Left lung (tissue), 10 donors: Measurements from ENCODE around the gene RFT1. TPM values are rescaled to one million over a fixed set of nuclear protein-coding genes. Genes with fewer than 3 reads are reported as not detected.
A peak's percentile ranks its signal among the peaks of the same experiment; 100 is the strongest.

ENCODE experiments used
- ATAC-seq: fragments of 200-7000 bp; cut with Tn5 transposase; one replicate; pipeline ENCODE4 v1.9.1; 2020; ENCODE audit warnings: moderate library complexity
- DNase-seq, 4 donors: peaks; one replicate each; pipeline ENCODE4 v3.0.0-alpha.2; 2013 to 2020
- H3K27ac ChIP-seq, 2 donors: fragments of 200-600 bp; sonication (generic) in 1 of 2; one replicate each; pipeline versions ENCODE4 v1.5.0 to v1.8.0; 2020 to 2021
- H3K27me3 ChIP-seq, 2 donors: fragments of 200-600 bp; sonication (generic) in 1 of 2; one replicate each; pipeline versions ENCODE4 v1.5.0 to v1.8.0; 2020 to 2021
- H3K36me3 ChIP-seq, 2 donors: fragments of 200-600 bp; sonication (generic) in 1 of 2; one replicate each; pipeline versions ENCODE4 v1.5.0 to v1.8.0; 2020 to 2021
- H3K4me1 ChIP-seq, 2 donors: fragments of 200-600 bp; one replicate each; pipeline ENCODE4 v1.8.0; 2021
- H3K4me3 ChIP-seq, 2 donors: fragments of 200-600 bp; sonication (generic) in 1 of 2; one replicate each; pipeline versions ENCODE4 v1.5.0 to v1.8.0; 2020 to 2021; ENCODE audit warnings: mild to moderate bottlenecking in 1 of 2
- H3K9me3 ChIP-seq, 2 donors: fragments of 200-600 bp; sonication (generic) in 1 of 2; one replicate each; pipeline versions ENCODE4 v1.5.0 to v1.8.0; 2020 to 2021
- CTCF ChIP-seq, 2 donors: fragments of 200-600 bp; sonication (generic) in 1 of 2; IDR thresholded peaks; one replicate each; pipeline versions ENCODE4 v1.5.0 to v1.8.0; 2021; ENCODE audit warnings: antibody characterized with exemption in 2 of 2
- intact Hi-C, 2 donors: fragments of 100-400 bp; cut with DNase I; formaldehyde crosslinking; loops; one replicate each; pipeline versions ENCODE4 v1.11.2 to v1.14.2; 2022
- polyA plus RNA-seq, 6 donors: library from polyadenylated mRNA; unstranded; fragments of 120-200 nt; gene quantifications; one replicate each; pipeline ENCODE4 v1.2.1, GENCODE V29; 2013; ENCODE audit not compliant: insufficient read length in 6 of 6
- total RNA-seq, 2 donors: library from RNA; stranded (reverse); fragmentation: NEBNext Ultra II Directional; extraction: Animal tissue kit (Norgen Biotek cat#: 25700); gene quantifications; one replicate each; pipeline ENCODE4 v1.2.1, GENCODE V29; 2021
- donor health status: DM: no; HTN: yes; CAD: no.
- donor health status: DM: no; HTN: no; CAD: no.

Gene RFT1
- total and polyA plus RNA-seq, 8 donors, result 23.2 to 28.0 (median 24.4) TPM

GRCh38 chr3:53160660-53161449, 30.6 kb upstream of the RFT1 start, which contains the start of gene PRKCD:
Gene PRKCD (plus strand): TSS chr3:53161209. CDS start chr3:53178423, 17,214 bp downstream.
- peak within 1 kb of the TSS; percentile 84 to 95 for H3K27ac ChIP-seq
- H3K36me3 ChIP-seq, result peaks cover 0 to 4% of the 10 kb centered on the region in 2 donors
- H3K9me3 ChIP-seq, result no peaks in the 10 kb centered on the region
- H3K4me3 ChIP-seq, result peak within 1 kb of the TSS; percentile 82 to 89
- DNase-seq (peak; percentile 66 to 95 (median 88)), ATAC-seq (peak; percentile 80)
- TF ChIP-seq CTCF (IDR thresholded peaks at IDR 0.05), result peak in 1 of 2 donors; percentile 36
- peaks cover 0 to 16% of the 10 kb centered on the region in 2 donors for H3K27me3 ChIP-seq
- intact Hi-C loops, result no loop called here
- peaks cover 22 to 80% of the 10 kb centered on the region in 2 donors for H3K4me1 ChIP-seq

GRCh38 chr3:53160061-53160659, 29.9 kb upstream of the RFT1 start:
- ATAC-seq, result no peak
- DNase-seq, result no peak
- Histone ChIP-seq H3K4me3 (peak overlapping the region; percentile 82 to 89), H3K27me3 (peaks cover 0 to 23% of the 10 kb centered on the region in 2 donors), H3K9me3 (no peaks in the 10 kb centered on the region), H3K36me3 (peaks cover 0 to 3% of the 10 kb centered on the region in 2 donors), H3K4me1 (peaks cover 22 to 75% of the 10 kb centered on the region in 2 donors), H3K27ac (peak overlapping the region; percentile 84 to 95)
- intact Hi-C loops, result no loop called here
- peak in 1 of 2 donors; percentile 79 for TF ChIP-seq CTCF (IDR thresholded peaks at IDR 0.05)

GRCh38 chr3:53159156-53160060, 29.2 kb upstream of the RFT1 start:
- Histone ChIP-seq H3K4me3 (no peak overlapping the region), H3K4me1 (peaks cover 22 to 67% of the 10 kb centered on the region in 2 donors), H3K27ac (peak overlapping the region in 1 of 2 donors; percentile 16), H3K36me3 (no peaks in the 10 kb centered on the region), H3K9me3 (no peaks in the 10 kb centered on the region), H3K27me3 (peaks cover 0 to 27% of the 10 kb centered on the region in 2 donors)
- DNase-seq (no peak), ATAC-seq (no peak)
- intact Hi-C loops, result no loop called here
- TF ChIP-seq CTCF (IDR thresholded peaks at IDR 0.05), result no peak

- intact Hi-C loops, result no loop called here
- H3K27me3 ChIP-seq, result peaks cover 0 to 27% of the 10 kb centered on the region in 2 donors
- H3K4me1 ChIP-seq, result peaks cover 24 to 61% of the 10 kb centered on the region in 2 donors
- H3K36me3 ChIP-seq, result no peaks in the 10 kb centered on the region
- H3K4me3 ChIP-seq, result no peak overlapping the region
- H3K27ac ChIP-seq, result peak overlapping the region in 1 of 2 donors; percentile 16
- H3K9me3 ChIP-seq, result no peaks in the 10 kb centered on the region
- no peak for ATAC-seq
- no peak for DNase-seq
- TF ChIP-seq CTCF (IDR thresholded peaks at IDR 0.05), result no peak
Measured at GRCh38 chr3:53158765-53159155, 28.5 kb upstream of the RFT1 start.
